Omental fat pad (tissue), 4 donors: Measurements from ENCODE around the gene DHX15. TPM values are rescaled to one million over a fixed set of nuclear protein-coding genes. Genes with fewer than 3 reads are reported as not detected.

Experiments
- ATAC-seq: fragments of 150-250 bp; one replicate; pipeline ENCODE4 v1.9.1; 2016; ENCODE audit warnings: mild to moderate bottlenecking, moderate library complexity; ENCODE audit not compliant: low FRiP score
- DNase-seq: peaks from one replicate; pipeline ENCODE4 v3.0.0-alpha.2; 2019; ENCODE audit warnings: low spot score
- small RNA-seq: library from RNA; depleted of rRNA; stranded (forward); fragments of <200 nt; gene quantifications from one replicate; pipeline ENCODE3, GENCODE V24; 2016
- total RNA-seq, 4 donors: library from RNA; depleted of rRNA; stranded (reverse); fragments of >200 nt; gene quantifications; one replicate each; pipeline ENCODE4 v1.1.0, GENCODE V29; 2016
- TF ChIP-seq, protein P1 (sequence below), 3 donors: fragments of 450-650 bp; IDR thresholded peaks; one replicate each; pipeline ENCODE4 v1.5.1; 2016 to 2017; ENCODE audit warnings: antibody characterized with exemption in 3 of 3, mild to moderate bottlenecking in 3 of 3, moderate library complexity in 2 of 3

The DHX15 gene
- total RNA-seq, 4 donors from 2014 or later: 115 to 252 (median 154) TPM

DNA sequence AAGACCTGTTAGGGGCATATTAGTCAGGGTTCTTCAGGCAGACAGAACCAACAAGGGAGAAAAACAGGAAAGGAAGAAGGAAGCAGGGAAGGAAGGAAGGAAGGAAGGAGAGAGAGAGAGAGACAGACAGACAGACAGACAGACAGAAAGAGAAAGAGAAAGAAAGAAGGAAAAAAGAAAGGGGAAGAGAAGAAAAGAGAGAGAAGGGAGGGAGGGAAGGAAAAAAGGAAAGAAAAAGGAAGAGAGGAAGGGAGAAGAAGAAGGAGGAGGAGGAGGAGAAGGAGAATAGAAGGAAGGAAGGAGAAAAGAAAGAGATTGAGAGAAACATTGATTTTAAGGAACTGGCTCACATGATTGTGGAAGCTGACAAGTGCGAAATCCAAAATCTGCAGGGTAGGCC, 89.0 kb downstream of the DHX15 start:
- no peak for ATAC-seq
- DNase-seq: no peak
- TF ChIP-seq, protein P1, sequence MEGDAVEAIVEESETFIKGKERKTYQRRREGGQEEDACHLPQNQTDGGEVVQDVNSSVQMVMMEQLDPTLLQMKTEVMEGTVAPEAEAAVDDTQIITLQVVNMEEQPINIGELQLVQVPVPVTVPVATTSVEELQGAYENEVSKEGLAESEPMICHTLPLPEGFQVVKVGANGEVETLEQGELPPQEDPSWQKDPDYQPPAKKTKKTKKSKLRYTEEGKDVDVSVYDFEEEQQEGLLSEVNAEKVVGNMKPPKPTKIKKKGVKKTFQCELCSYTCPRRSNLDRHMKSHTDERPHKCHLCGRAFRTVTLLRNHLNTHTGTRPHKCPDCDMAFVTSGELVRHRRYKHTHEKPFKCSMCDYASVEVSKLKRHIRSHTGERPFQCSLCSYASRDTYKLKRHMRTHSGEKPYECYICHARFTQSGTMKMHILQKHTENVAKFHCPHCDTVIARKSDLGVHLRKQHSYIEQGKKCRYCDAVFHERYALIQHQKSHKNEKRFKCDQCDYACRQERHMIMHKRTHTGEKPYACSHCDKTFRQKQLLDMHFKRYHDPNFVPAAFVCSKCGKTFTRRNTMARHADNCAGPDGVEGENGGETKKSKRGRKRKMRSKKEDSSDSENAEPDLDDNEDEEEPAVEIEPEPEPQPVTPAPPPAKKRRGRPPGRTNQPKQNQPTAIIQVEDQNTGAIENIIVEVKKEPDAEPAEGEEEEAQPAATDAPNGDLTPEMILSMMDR (IDR thresholded peaks at IDR 0.05): no peak

GRCh38 chr4:24489870-24490269, 94.5 kb downstream of the DHX15 start:
- TF ChIP-seq, protein P1 (IDR thresholded peaks at IDR 0.05): no peak
- DNase-seq (no peak), ATAC-seq (no peak)

DNA sequence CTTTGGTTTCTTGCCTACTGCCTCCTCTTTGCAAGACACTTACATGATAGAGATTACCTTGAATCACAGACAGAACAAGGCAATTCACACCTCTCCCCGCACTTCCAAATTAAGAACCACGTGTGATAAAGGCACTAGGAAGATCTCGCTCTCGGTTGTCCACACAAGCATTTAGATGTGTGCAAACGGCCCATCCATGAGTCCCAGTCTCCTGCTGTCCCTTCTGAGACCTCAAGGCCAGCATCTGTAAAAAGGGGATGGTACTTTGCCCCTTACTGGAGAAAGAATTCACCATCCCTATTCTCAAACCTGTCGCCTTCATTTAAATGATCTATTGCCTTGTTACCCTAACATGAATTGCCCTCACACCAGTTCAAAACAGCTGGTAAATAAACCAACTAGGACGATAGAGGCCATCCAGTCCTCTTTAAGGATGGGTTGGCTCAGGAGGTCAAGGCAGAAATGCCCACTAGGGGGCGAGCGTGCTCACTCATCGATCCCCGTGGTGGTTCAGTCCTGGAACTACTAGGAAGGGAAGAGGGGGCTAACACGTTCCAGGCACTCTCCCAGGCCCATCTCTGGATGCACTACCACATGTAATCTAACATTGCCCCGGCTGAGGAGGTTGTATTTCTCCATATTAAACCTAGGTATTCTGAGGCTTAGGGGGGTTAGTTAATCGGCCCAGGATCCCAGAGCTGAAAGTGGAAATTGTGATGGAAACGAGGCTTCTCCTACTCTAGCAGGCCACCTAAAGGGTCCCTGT, 95.8 kb downstream of the DHX15 start:
- peak; percentile 87 for DNase-seq
- TF ChIP-seq, protein P1 (IDR thresholded peaks at IDR 0.05): peak in 1 of 3 donors; percentile 39
- peak; percentile 46 for ATAC-seq

DNA sequence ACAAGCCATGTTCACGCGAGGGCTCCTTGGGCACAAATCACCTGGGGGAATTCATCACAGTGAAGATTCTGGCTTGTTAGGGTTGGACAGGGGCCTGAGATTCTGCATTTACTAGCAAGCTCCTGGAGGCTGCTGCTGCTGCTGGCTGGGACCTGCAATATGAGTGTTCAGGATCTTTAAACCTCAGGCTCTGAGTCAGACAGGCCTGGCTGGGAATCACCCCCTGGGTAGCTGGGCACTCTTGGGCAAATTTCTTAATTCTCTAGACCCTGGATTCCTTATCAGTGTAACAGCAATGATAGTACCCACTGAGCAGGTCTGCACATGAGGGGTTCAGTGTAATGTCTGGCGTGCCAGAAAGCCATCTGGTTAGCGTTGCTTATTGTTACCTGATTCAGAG, 101.5 kb downstream of the DHX15 start:
- ATAC-seq: no peak
- TF ChIP-seq, protein P1 (IDR thresholded peaks at IDR 0.05): no peak
- DNase-seq: no peak

DNA sequence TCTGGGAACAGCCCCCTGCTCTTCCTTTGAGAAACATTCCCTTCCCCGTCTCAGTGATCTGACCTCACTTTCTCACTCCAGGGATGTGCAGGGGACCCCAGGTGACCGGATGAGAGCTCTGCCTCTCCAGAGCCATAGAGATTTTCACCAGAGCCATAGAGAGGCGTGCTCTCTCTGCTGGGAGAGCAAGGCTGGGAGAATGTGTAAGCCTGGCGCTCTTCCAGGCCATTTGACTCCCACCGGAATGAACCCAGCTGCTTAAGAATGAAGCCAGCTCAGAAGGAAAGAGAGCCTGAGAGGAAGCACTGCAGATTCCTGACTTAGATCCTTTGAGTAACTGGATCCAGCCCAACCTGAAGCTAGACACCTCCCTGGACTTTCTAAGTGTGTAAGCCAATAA, 106.4 kb downstream of the DHX15 start:
- ATAC-seq (no peak), DNase-seq (no peak)
- TF ChIP-seq, protein P1 (IDR thresholded peaks at IDR 0.05): no peak

Small RNAs within 50 kb of the gene (small RNA-seq; reads per million reads assigned to genes)
- gene MIR573 (not detected), gene RN7SL16P (not detected)

Other genes with a start within 250 kb of the DHX15 start
- gene SOD3, start 211.0 kb upstream of the DHX15 start, total RNA-seq: 10 to 100 TPM; 42.3 to 79.5 (median 69.8) TPM